BE2C (cell line): Measurements from ENCODE around the gene GPX2.

ENCODE experiments used
- DNase-seq: peaks from one replicate; pipeline ENCODE4 v3.0.0-alpha.2; 2020
- H3K27me3 ChIP-seq: fragments of 250-450 bp; sonication (Bioruptor Pico); 2 replicates; pipeline ENCODE4 v1.5.1; 2020; ENCODE audit warnings: mild to moderate bottlenecking
- H3K36me3 ChIP-seq: fragments of 250-450 bp; sonication (Bioruptor Pico); 2 replicates; pipeline ENCODE4 v1.5.1; 2020; ENCODE audit warnings: mild to moderate bottlenecking
- H3K4me1 ChIP-seq: fragments of 250-450 bp; sonication (Bioruptor Pico); 2 replicates; pipeline ENCODE4 v1.5.1; 2020
- H3K4me3 ChIP-seq: 2 replicates; pipeline ENCODE4 v1.5.1; 2011; ENCODE audit warnings: low read depth, low read length
- H3K9me3 ChIP-seq: fragments of 250-450 bp; sonication (Bioruptor Pico); 2 replicates; pipeline ENCODE4 v1.5.1; 2020
- CTCF ChIP-seq: IDR thresholded peaks from 2 replicates; pipeline ENCODE4 v1.5.1; 2012; ENCODE audit warnings: mild to moderate bottlenecking, low read depth, low read length

GPX2 gene

GRCh38 chr14:64935508-64935907, 7.0 kb downstream of the GPX2 start:
- Histone ChIP-seq H3K36me3 (peaks cover 13% of the 10 kb centered on the region), H3K4me3 (no peak overlapping the region), H3K9me3 (no peaks in the 10 kb centered on the region), H3K27me3 (no peaks in the 10 kb centered on the region), H3K4me1 (no peaks in the 10 kb centered on the region)
- DNase-seq: no peak
- no peak for TF ChIP-seq CTCF

DNA sequence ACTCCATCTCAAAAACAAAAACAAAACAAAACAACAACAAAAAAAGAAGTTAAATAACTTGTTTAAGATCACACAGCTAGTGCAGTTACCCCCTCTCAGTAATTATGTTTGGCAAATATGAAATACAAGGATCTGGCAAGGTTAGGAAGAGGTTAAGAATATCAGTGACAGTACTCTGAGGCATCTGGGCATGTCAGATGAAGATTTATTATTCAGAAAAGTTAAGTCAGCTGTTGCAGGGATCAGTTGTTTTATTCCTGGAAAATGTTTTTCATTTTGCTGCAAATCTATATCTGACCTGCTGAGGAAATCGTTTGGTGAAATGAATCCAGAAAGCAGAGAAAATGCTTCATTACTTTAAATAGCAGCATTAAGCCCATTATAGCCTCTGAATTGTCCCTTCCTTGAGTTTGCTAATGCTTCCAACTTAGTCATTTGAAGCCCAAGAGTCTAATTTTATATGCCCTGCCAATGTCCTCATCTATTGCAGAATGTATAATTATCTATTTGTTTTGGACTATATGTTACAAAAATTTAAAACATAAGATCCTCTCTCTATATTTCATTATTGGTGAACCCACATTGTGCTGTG, 8.1 kb downstream of the GPX2 start:
- no peaks in the 10 kb centered on the region for H3K9me3 ChIP-seq
- H3K4me3 ChIP-seq: no peak overlapping the region
- H3K4me1 ChIP-seq: no peaks in the 10 kb centered on the region
- H3K36me3 ChIP-seq: peaks cover 17% of the 10 kb centered on the region
- TF ChIP-seq CTCF: no peak
- H3K27me3 ChIP-seq: no peaks in the 10 kb centered on the region
- DNase-seq: no peak

GRCh38 chr14:64932231-64932630, 10.3 kb downstream of the GPX2 start:
- H3K4me3 ChIP-seq: no peak overlapping the region
- DNase-seq: no peak
- peaks cover 28% of the 10 kb centered on the region for H3K36me3 ChIP-seq
- no peaks in the 10 kb centered on the region for H3K9me3 ChIP-seq
- no peaks in the 10 kb centered on the region for H3K4me1 ChIP-seq
- no peaks in the 10 kb centered on the region for H3K27me3 ChIP-seq
- no peak for TF ChIP-seq CTCF

DNA sequence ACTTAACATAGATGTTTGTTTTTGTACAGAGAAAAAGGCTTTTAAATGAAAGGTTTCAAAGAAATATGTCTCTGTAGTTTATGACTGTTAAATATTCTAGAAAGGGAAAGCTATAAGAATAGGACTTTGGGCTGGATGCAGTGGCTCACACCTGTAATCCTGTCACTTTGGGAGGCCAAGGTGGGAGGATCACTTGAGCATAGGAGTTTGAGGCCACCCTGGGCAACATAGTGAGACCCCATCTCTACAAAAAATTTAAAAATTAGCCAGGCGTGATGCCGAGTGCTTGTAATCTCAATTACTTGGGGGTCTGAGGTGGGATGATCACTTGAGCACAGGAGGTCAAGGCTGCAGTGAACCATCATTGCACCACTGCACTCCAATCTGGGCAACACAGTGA, 11.4 kb downstream of the GPX2 start:
- Histone ChIP-seq H3K9me3 (no peaks in the 10 kb centered on the region), H3K4me1 (no peaks in the 10 kb centered on the region), H3K36me3 (peaks cover 31% of the 10 kb centered on the region), H3K27me3 (no peaks in the 10 kb centered on the region), H3K4me3 (no peak overlapping the region)
- DNase-seq: no peak
- TF ChIP-seq CTCF: no peak

DNA sequence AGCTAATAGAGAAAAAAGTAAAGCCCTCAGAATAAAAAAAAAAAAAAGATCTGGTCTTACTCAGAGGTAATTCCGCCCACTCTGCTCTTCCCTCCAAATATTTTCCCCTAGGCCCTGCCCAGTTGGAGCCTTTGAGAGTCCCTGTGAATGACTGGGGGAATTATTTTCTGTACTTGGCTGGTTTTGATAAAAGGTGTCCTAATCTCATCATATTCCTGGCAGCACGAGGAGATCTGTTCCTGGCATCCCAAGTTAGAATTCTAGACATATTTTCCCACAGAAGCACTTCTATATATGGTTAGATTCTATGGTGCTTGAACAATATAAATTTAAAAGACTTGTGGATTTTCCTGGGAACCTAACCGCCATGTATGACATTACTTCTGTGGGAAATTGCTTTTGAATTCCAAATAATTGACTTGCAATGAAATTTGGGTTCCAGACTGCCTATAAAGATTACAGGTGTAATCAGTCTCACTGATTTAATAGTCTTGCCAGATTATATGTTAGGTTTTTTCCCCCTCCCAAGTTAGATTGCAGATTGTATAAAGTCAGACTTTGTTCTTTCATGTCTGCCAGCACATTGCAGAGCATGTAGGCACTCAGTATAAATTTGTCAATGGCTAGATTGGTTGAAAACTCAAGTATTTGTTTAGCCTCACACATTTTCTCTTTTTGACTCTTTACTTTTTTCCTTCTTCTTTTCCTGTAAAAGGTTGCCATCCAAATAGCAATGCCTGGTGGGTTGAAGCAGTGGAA, 12.3 kb downstream of the GPX2 start:
- Histone ChIP-seq H3K4me1 (no peaks in the 10 kb centered on the region), H3K27me3 (no peaks in the 10 kb centered on the region), H3K9me3 (no peaks in the 10 kb centered on the region), H3K4me3 (no peak overlapping the region), H3K36me3 (peaks cover 31% of the 10 kb centered on the region)
- no peak for TF ChIP-seq CTCF
- no peak for DNase-seq

DNA sequence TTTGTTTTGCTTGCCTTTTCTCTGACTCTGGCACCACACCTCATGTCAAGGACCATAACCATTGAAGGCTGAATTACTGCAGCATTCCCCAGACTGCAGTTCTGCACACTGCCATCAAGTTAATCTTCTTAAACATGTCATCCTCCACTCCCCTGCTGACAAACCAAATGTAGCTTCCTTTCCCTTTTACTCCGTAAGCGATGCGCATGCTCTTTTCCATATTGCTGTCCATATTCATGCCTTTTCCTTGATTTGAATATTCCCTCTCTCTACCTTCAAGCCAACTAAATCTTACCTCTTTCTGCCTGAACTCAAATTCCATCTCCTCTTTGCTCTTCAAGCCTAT, 13.6 kb downstream of the GPX2 start:
- Histone ChIP-seq H3K4me1 (no peaks in the 10 kb centered on the region), H3K36me3 (peaks cover 41% of the 10 kb centered on the region), H3K4me3 (no peak overlapping the region), H3K27me3 (no peaks in the 10 kb centered on the region), H3K9me3 (no peaks in the 10 kb centered on the region)
- no peak for TF ChIP-seq CTCF
- no peak for DNase-seq
